Upper lobe of left lung (tissue), 6 donors: ENCODE measurements around the gene LPAR2. TPM values are rescaled to one million over a fixed set of nuclear protein-coding genes. Genes with fewer than 3 reads are reported as not detected.

Experiments
- ATAC-seq, 2 donors: fragments of 200-7000 bp; cut with Tn5 transposase; one replicate each; pipeline ENCODE4 v1.9.1; 2022; ENCODE audit warnings: mild to moderate bottlenecking in 2 of 2, moderate library complexity in 2 of 2; ENCODE audit not compliant: low FRiP score in 2 of 2
- DNase-seq, 2 donors: peaks; one replicate each; pipeline ENCODE4 v3.0.0-alpha.2; 2019 to 2020
- H3K27ac ChIP-seq, 4 donors: fragments of 200-600 bp; sonication (generic); one replicate each; pipeline ENCODE4 v1.5.1; 2016 to 2019
- H3K27me3 ChIP-seq, 4 donors: fragments of 200-600 bp; sonication (generic); one replicate each; pipeline ENCODE4 v1.5.1; 2017 to 2019
- H3K36me3 ChIP-seq, 4 donors: fragments of 200-600 bp; sonication (generic); one replicate each; pipeline ENCODE4 v1.5.1; 2016 to 2019
- H3K4me1 ChIP-seq, 4 donors: fragments of 200-600 bp; sonication (generic); one replicate each; pipeline ENCODE4 v1.5.1; 2018 to 2019
- H3K4me3 ChIP-seq, 4 donors: fragments of 200-600 bp; sonication (generic); one replicate each; pipeline ENCODE4 v1.5.1; 2017 to 2019; ENCODE audit warnings: mild to moderate bottlenecking in 2 of 4, moderate library complexity in 1 of 4
- H3K9me3 ChIP-seq, 4 donors: fragments of 200-600 bp; sonication (generic); one replicate each; pipeline ENCODE4 v1.5.1; 2018 to 2019
- EP300 ChIP-seq, 4 donors: sonication (generic); formaldehyde crosslinking; IDR thresholded peaks; one replicate each; pipeline ENCODE4 v1.5.1; 2017; ENCODE audit warnings: antibody characterized with exemption in 4 of 4, control low read depth in 2 of 4
- POLR2A ChIP-seq, 4 donors: fragments of 450-650 bp; IDR thresholded peaks; one replicate each; pipeline ENCODE4 v1.5.1; 2016 to 2017; ENCODE audit warnings: antibody characterized with exemption in 4 of 4, mild to moderate bottlenecking in 2 of 4
- POLR2AphosphoS5 ChIP-seq, 2 donors: sonication (generic); formaldehyde crosslinking; IDR thresholded peaks; one replicate each; pipeline ENCODE4 v1.5.1; 2017; ENCODE audit warnings: antibody characterized with exemption in 2 of 2
- WGBS, 2 donors: methylation state at CpG; one replicate each; pipeline ENCODE4 v1.1.5; 2017 to 2018; 5-methylcytosine and 5-hydroxymethylcytosine counted together
- total RNA-seq, 6 donors: library from RNA; depleted of rRNA in 4 of 6; stranded (reverse); fragments of >200 nt in 4 of 6; gene quantifications; one replicate each; pipeline versions ENCODE4 v1.1.0 to v1.2.1, GENCODE V29; 2016 to 2021
- TF ChIP-seq, protein P1 (sequence below), 6 experiments: fragments of 450-650 bp in 4 of 6; fragments of 200-600 bp in 2 of 6; sonication (generic) in 2 of 6; IDR thresholded peaks; one replicate each; pipeline ENCODE4 v1.5.1; 2016 to 2019; ENCODE audit warnings: antibody characterized with exemption in 6 of 6
- donor health status: DM: no; HTN: no; CAD: no; lungs with moderate emphysema.
- donor health status: DM: no; HTN: yes; CAD: no; lungs with severe emphysema.

The LPAR2 gene
- total RNA-seq, 6 donors from 2014 or later: 16.4 to 51.3 (median 24.1) TPM

DNA sequence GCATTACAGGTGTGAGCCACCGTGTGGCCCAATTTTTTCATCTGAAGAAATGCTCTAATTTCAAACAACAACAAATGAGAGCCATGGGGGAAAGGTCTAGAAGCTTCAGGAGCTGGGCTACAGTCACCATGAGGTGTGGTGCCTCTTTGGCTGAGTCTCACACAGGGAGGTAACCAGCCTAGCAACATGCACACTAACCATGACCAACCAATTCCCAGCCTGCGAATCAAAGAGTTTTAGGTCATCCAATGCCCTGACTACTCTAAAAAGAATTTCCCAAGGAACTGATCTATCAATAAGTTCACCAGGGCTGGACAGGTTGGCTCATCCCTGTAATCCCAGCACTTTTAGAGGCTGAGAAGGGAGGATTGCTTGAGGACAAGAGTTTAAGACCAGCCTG lies 39.5 kb downstream of the LPAR2 start:
- WGBS, 2 donors: 83 to 84% methylated on average over 2 of the region's 2 CpGs
- DNase-seq: no peak

DNA sequence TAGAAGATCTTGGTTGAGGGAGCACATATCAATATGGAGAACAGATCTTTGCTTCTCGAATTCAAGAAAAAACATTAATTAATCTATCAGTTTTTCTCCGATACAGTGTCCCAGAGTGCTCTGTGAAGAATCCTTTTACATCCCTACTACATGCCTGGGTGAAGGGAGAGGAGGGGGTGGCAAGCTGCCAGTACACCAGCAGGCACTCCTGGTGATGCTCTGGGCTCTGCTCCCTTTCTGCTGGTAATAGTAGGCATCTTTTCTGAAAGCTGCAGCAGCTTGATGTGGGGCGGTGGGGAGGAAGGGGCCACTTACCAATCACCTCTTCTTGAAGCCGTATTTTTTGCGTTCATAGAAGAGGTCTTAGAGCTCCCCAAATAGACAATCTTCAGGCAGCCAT lies 40.2 kb downstream of the LPAR2 start:
- H3K36me3 ChIP-seq: no peaks in the 10 kb centered on the region
- TF ChIP-seq POLR2A (IDR thresholded peaks at IDR 0.05) (no peak), EP300 (IDR thresholded peaks at IDR 0.05) (no peak), POLR2AphosphoS5 (IDR thresholded peaks at IDR 0.05) (no peak)
- TF ChIP-seq, protein P1, sequence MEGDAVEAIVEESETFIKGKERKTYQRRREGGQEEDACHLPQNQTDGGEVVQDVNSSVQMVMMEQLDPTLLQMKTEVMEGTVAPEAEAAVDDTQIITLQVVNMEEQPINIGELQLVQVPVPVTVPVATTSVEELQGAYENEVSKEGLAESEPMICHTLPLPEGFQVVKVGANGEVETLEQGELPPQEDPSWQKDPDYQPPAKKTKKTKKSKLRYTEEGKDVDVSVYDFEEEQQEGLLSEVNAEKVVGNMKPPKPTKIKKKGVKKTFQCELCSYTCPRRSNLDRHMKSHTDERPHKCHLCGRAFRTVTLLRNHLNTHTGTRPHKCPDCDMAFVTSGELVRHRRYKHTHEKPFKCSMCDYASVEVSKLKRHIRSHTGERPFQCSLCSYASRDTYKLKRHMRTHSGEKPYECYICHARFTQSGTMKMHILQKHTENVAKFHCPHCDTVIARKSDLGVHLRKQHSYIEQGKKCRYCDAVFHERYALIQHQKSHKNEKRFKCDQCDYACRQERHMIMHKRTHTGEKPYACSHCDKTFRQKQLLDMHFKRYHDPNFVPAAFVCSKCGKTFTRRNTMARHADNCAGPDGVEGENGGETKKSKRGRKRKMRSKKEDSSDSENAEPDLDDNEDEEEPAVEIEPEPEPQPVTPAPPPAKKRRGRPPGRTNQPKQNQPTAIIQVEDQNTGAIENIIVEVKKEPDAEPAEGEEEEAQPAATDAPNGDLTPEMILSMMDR (IDR thresholded peaks at IDR 0.05): no peak
- H3K27ac ChIP-seq: no peak overlapping the region
- H3K4me3 ChIP-seq: no peak overlapping the region
- DNase-seq (no peak), ATAC-seq (no peak)
- WGBS, 2 donors: 84 to 98% methylated on average over 4 to 5 of the region's 5 CpGs
- peaks cover 11 to 15% (median 13%) of the 10 kb centered on the region in 4 donors for H3K4me1 ChIP-seq
- H3K9me3 ChIP-seq: no peaks in the 10 kb centered on the region
- H3K27me3 ChIP-seq: no peaks in the 10 kb centered on the region

More for the DNA sequence above, 39.5 kb downstream of the LPAR2 start:
- Histone ChIP-seq H3K27me3 (no peaks in the 10 kb centered on the region), H3K36me3 (no peaks in the 10 kb centered on the region), H3K4me1 (peaks cover 11 to 15% (median 13%) of the 10 kb centered on the region in 4 donors), H3K27ac (peak overlapping the region in 1 of 4 donors; percentile 5), H3K9me3 (no peaks in the 10 kb centered on the region), H3K4me3 (no peak overlapping the region)
- ATAC-seq: no peak
- TF ChIP-seq POLR2A (IDR thresholded peaks at IDR 0.05) (no peak), EP300 (IDR thresholded peaks at IDR 0.05) (no peak), POLR2AphosphoS5 (IDR thresholded peaks at IDR 0.05) (no peak)
- TF ChIP-seq, protein P1 (IDR thresholded peaks at IDR 0.05): no peak

DNA sequence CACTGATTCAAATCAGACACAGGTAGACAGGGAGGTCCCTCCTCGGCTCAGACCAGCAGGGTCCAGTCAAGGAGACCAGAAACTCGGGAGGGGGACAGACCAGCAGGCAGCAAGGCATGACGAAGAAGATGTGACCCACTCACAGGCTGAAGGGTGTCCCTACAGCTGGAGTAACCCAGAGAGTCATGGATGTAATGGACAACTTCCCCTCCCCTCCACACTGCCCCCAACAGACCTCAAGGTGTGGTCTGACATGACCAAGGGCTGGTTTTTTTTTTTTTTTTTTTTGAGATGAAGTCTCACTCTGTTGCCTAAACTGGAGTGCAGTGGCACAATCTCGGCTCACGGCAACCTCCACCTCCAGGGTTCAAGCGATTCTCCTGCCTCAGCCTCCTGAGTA lies 43.7 kb downstream of the LPAR2 start:
- Histone ChIP-seq H3K27me3 (no peaks in the 10 kb centered on the region), H3K4me1 (no peaks in the 10 kb centered on the region), H3K27ac (no peak overlapping the region), H3K4me3 (no peak overlapping the region), H3K9me3 (no peaks in the 10 kb centered on the region), H3K36me3 (no peaks in the 10 kb centered on the region)
- DNase-seq (no peak), ATAC-seq (no peak)
- 80 to 91% methylated on average over 6 of the region's 6 CpGs for WGBS, 2 donors
- TF ChIP-seq POLR2A (IDR thresholded peaks at IDR 0.05): no peak
- TF ChIP-seq POLR2AphosphoS5 (IDR thresholded peaks at IDR 0.05): no peak
- TF ChIP-seq EP300 (IDR thresholded peaks at IDR 0.05): no peak
- TF ChIP-seq, protein P1 (IDR thresholded peaks at IDR 0.05): no peak

DNA sequence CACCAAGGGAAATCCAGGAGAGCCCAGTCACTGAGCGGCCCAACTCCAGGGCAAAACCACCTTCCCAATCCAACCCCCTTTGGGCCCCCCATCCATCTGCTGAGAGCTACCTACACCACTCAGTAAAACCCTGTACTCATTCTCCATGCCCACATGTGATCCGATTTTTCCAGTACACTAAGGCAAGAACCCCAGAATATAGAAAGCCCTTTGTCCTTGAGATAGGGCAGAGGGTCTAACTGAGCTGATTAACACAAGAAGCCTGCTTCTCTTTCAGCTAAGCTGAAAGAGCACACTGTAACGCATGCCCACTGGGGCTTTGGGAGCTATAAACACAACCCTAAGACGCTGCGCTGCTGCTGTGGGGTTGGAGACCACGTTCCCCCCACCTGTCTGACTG lies 45.5 kb downstream of the LPAR2 start:
- no peaks in the 10 kb centered on the region for H3K27me3 ChIP-seq
- DNase-seq: no peak
- WGBS, 2 donors: 95% methylated on average over 5 to 6 of the region's 6 CpGs
- H3K27ac ChIP-seq: no peak overlapping the region
- no peaks in the 10 kb centered on the region for H3K4me1 ChIP-seq
- no peaks in the 10 kb centered on the region for H3K9me3 ChIP-seq
- H3K4me3 ChIP-seq: no peak overlapping the region
- ATAC-seq: no peak
- TF ChIP-seq POLR2AphosphoS5 (IDR thresholded peaks at IDR 0.05): no peak
- TF ChIP-seq POLR2A (IDR thresholded peaks at IDR 0.05): no peak
- no peak for TF ChIP-seq EP300 (IDR thresholded peaks at IDR 0.05)
- TF ChIP-seq, protein P1 (IDR thresholded peaks at IDR 0.05): no peak
- no peaks in the 10 kb centered on the region for H3K36me3 ChIP-seq

DNA sequence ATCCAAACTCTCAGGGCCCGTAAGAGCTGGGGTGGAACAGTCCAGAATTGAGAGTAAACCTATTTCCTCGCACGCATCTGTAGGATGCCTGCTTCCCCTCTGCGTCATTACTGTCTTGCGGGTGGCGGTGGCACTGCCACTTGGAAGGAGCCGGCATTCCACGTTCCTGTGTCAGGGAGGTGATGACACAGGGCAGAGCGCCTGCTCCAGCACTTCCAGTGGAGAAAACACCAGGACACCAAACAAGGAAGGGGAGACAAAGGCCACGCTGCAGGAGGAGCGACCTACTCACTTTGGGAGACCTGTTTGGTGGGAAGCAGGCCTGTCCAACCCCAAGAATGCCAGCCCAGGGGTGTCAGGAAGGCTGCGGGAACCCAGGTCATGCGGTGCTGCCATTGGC lies 46.6 kb downstream of the LPAR2 start:
- no peak overlapping the region for H3K27ac ChIP-seq
- DNase-seq (no peak), ATAC-seq (no peak)
- no peaks in the 10 kb centered on the region for H3K36me3 ChIP-seq
- H3K4me1 ChIP-seq: no peaks in the 10 kb centered on the region
- no peak overlapping the region for H3K4me3 ChIP-seq
- 90 to 94% methylated on average over 13 of the region's 13 CpGs for WGBS, 2 donors
- H3K9me3 ChIP-seq: no peaks in the 10 kb centered on the region
- no peaks in the 10 kb centered on the region for H3K27me3 ChIP-seq
- TF ChIP-seq POLR2AphosphoS5 (IDR thresholded peaks at IDR 0.05): no peak
- TF ChIP-seq EP300 (IDR thresholded peaks at IDR 0.05): no peak
- TF ChIP-seq POLR2A (IDR thresholded peaks at IDR 0.05): no peak
- TF ChIP-seq, protein P1 (IDR thresholded peaks at IDR 0.05): no peak
